Liver (tissue), 3 donors: ENCODE data around the gene MINDY1.

Experiments used
- CTCF ChIP-seq: fragments of 150-350 bp; IDR thresholded peaks from 2 replicates; pipeline ENCODE4 v1.5.1; 2017; ENCODE audit warnings: improper control_type of control experiment, low read depth, low read length; ENCODE audit not compliant: missing input control
- GABPA ChIP-seq, 2 donors: IDR thresholded peaks in 1 of 2; conservative IDR thresholded peaks in 1 of 2; 2 replicates each; pipeline ENCODE4 v1.6.1; 2016; ENCODE audit warnings: antibody characterized with exemption in 2 of 2, mild to moderate bottlenecking in 1 of 2, moderate library complexity in 1 of 2
- HNF4A ChIP-seq, 2 donors: conservative IDR thresholded peaks; 2 replicates each; pipeline ENCODE4 v1.6.1; 2016; ENCODE audit warnings: antibody characterized with exemption in 2 of 2, mild to moderate bottlenecking in 2 of 2
- JUND ChIP-seq, 2 donors: IDR thresholded peaks; 2 replicates each; pipeline ENCODE4 v1.6.1; 2016; ENCODE audit warnings: antibody characterized with exemption in 2 of 2
- MAX ChIP-seq: IDR thresholded peaks from 2 replicates; pipeline ENCODE4 v1.6.1; 2016; ENCODE audit warnings: antibody characterized with exemption
- RAD21 ChIP-seq, 2 donors: IDR thresholded peaks; 2 replicates each; pipeline ENCODE4 v1.6.1; 2016; ENCODE audit warnings: antibody characterized with exemption in 2 of 2, mild to moderate bottlenecking in 2 of 2
- donor health status: healthy.
- donor health status: healthy.

DNA sequence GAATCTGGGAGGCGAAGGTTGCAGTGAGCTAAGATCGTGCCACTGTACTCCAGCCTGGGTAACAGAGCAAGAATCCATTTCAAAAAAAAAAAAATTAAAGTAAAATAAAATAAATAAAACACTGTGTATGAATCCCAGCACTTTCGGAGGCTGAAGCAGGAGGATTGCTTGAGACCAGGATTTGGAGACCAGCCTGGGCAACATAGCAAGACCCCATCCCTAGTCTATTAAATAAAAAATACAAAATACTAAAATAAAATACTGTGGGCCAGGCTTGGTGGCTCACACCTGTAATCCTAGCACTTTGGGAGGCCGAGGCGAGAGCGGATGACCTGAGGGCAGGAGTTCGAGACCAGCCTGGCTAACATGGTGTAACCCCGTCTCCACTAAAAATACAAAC lies 25.5 kb upstream of the MINDY1 start:
- TF ChIP-seq JUND (IDR thresholded peaks at IDR 0.05) = no peak
- no peak for TF ChIP-seq CTCF
- no peak for TF ChIP-seq GABPA (IDR thresholded peaks at IDR 0.05 in 1 of 2, conservative IDR thresholded peaks at IDR 0.05 in 1 of 2)
- TF ChIP-seq MAX = no peak
- no peak for TF ChIP-seq HNF4A (conservative IDR thresholded peaks at IDR 0.05)
- no peak for TF ChIP-seq RAD21 (IDR thresholded peaks at IDR 0.05)
